GM18858 (cell line): ENCODE data around the gene TRPM5.
"Not testable (repeated sequence)": the region's sequence is repeated elsewhere in the genome, so short reads cannot be mapped to it uniquely, and the experiment has no call there.

ENCODE experiments used
- ATAC-seq: cut with Tn5 transposase; IDR thresholded peaks from one replicate; pipeline ENCODE4 v1.9.1; 2021; ENCODE audit not compliant: unreplicated experiment

TRPM5 gene, protein sequence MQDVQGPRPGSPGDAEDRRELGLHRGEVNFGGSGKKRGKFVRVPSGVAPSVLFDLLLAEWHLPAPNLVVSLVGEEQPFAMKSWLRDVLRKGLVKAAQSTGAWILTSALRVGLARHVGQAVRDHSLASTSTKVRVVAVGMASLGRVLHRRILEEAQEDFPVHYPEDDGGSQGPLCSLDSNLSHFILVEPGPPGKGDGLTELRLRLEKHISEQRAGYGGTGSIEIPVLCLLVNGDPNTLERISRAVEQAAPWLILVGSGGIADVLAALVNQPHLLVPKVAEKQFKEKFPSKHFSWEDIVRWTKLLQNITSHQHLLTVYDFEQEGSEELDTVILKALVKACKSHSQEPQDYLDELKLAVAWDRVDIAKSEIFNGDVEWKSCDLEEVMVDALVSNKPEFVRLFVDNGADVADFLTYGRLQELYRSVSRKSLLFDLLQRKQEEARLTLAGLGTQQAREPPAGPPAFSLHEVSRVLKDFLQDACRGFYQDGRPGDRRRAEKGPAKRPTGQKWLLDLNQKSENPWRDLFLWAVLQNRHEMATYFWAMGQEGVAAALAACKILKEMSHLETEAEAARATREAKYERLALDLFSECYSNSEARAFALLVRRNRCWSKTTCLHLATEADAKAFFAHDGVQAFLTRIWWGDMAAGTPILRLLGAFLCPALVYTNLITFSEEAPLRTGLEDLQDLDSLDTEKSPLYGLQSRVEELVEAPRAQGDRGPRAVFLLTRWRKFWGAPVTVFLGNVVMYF (N-terminal part only)

DNA sequence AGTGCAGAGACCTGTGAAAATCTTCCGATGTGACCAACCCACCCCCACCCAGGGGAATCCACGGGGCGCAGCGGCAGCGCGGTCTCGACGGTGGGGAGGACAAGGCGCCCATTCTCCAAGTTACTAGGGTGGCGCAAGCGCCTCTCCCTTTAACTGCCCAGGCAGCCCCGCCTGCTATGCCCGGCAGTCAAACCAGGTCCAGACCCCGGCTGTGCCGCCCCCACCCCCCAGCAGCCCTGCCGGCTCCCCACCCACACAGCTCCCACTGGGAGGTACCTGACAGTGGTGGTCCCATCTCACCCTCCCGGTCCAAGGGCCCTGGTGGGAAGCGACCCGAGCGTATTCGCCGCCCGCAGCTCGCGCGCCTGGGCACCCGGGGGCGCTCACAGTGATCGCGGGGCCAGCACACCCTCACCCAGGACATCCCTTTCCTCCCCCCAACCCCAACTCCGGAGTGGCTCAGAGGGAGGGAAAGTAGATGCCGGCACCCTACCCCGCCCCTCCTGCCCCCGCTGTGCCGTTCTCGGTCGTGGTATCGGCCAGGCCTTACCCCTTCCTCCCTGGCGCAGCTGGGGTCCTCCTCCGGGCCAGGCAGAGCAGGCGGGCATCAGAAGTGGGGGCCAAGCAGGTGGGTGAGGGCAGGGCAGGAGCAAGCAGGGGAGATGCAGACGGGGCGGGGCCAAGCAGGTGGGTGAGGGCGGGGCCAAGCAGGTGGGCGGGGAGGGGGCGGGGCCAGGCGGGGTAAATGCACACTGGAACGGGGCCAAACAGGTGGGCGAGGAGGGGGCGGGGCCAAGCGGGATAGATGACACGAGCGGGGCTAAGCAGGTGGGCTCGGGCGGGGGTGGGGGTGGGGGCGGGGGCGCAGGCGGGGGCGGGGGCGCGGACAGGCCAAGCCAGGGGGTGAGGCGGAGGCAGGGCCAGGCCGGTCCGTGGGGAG lies at the start of gene TRPM5:
Gene TRPM5, minus strand, starts transcription at position 634 of the 940 bp plus-strand sequence. CDS start 21,478 bp downstream, outside the sequence.
- no peak for ATAC-seq

DNA sequence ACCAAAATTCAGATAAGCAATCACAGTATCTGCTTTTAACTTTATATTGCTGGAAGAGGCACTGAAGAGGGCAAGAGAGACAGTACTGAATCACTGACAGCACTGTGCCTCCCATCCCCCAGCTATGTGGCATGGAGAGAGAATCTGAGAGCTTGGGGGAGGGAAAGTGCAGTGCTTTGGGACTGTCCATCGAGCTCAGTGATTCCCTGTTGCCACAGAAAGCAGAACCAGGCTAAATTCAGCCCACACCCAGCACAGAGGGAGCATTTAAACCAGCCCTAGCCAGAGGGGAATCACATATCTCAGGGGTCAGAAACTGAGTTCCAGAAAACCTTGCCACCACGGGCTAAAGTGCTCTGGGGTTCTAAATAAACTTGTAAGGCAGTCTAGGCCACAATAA lies 44.8 kb upstream of the TRPM5 start:
- no peak for ATAC-seq

DNA sequence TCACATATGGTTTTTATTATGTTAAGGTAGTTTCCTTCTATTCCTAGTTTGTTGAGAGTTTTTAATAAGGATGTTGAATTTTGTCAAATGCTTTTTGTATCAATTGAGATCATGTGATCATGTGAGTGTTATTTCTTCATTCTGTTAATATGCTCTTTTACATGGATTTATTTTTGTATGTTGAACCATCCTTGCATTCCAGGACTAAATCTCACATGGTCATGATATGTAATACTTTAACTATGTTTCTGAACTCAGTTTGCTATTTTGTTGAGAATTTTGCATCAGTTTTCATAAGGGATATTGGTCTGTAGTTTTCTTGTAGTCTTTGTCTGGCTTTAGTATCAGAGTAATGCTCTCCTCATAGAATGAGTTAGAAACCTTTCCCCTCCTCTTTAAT lies 43.7 kb upstream of the TRPM5 start:
- ATAC-seq: no peak

- no peak for ATAC-seq
Observed at GRCh38 chr11:2484576-2485125, 40.3 kb upstream of the TRPM5 start.

GRCh38 chr11:2483426-2483825 lies 39.1 kb upstream of the TRPM5 start:
- no peak for ATAC-seq

GRCh38 chr11:2482745-2483144 lies 38.4 kb upstream of the TRPM5 start:
- no peak for ATAC-seq

- ATAC-seq: no peak
Observed at GRCh38 chr11:2482204-2482603, 37.9 kb upstream of the TRPM5 start.

DNA sequence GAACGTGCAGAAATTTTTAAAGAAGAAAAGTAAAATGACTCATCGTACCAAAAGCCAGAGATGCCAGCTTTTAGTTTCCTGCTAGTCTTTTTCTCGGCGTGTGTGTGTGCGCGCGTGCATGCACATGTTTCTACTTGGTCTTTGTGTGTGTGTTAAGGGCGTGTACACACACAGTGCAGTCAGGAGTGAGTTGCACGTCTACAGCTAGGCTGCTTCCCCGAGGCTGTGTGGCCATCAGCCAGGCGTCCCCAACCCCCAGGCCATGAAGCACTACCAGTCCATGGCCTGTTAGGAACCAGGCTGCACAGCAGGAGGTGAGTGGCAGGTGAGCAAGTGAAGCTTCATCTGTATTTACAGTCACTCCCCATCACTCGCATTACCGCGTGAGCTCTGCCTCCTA lies 36.9 kb upstream of the TRPM5 start:
- ATAC-seq: no peak

GRCh38 chr11:2480874-2481220 lies 36.5 kb upstream of the TRPM5 start:
- ATAC-seq: no peak

DNA sequence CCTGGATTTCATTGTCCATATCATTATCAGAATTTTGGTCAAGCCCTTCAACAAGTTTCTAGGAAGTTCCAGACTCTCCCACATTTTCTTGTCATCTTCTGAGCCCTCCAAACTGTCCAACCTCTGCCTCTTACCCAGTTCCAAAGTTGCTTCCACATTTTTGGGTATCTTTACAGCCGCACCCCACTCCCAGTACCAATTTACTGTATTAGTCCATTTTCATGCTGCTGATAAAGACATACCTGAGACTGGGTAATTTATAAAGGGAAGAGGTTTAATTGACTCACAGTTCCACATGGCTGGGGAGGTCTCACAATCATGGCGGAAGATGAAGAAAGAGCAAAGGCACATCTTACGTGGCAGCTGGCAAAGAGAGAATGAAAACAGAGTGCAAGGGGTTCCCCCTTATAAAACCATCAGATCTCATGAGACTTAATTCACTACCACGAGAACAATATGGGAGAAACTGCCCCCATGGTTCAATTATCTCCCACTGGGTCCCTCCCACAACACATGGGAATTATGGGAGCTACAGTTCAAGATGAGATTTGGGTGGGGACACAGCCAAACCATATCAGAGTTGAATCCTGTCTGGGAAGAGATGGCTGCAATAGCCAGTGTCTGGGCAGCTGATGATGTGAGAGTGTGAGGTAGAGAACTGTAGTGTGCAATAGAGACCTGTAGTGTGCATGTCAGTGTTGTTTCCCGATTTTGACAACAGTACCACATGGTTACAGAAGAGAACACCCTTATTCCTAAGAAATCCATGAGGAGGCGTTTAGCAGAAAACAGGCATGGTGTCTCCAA lies 36.0 kb upstream of the TRPM5 start:
- ATAC-seq: not testable (repeated sequence)

DNA sequence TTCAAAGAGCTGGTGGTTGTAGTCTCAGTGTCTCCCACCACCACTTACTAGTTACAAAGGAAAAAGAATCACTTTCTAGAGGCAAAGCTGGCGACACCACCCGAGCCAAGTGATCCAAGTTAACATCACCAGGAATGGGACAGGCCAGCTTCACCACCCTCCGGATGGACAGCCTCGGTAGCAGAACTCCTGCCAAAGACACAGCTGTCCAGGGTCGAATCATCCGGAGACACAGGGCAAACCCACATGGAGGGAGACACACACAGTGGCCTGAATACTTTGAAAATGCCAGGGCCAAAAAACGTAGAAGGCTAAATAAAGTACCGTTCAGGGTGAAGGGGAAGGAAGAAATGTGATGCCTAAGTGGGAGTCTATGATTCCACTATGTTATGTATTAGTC lies 33.6 kb upstream of the TRPM5 start:
- ATAC-seq: no peak

GRCh38 chr11:2477254-2477653 lies 32.9 kb upstream of the TRPM5 start:
- ATAC-seq: no peak

DNA sequence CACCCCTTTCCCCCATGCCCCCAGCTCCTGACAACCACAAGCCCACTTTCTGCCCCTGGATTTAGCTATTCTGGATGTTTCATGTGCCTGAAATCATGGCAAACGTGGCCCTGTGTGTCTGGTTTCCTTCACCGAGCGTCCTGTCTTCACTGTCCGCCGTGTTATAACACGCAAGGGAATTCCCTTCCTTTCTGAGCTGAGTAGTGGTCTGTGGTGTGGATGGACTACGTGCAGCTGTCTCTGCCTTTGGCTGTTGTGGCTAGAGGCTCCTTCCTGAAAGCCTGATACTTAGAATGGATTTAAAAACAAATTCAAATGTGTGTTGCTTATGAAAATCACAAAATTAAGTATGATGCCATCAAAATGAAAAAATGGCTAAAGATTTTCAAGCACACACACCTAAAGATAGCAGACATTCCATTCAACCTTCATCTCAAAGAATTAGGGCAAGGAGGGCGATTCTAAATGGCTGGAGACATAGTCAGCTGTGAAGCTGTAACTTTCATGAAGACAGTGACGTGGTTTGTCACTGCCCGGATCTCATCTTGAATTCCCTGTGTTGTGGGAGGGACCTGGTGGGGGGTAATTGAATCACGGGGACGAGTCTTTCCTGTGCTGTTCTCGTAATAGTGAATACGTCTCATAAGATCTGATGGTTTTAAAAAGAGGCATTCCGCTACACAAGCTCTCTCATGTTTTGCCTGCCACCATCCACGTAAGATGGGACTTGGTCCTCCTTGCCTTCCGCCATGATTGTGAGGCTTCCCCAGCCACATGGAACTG lies 31.0 kb upstream of the TRPM5 start:
- ATAC-seq: no peak

GRCh38 chr11:2474059-2474901 lies 30.0 kb upstream of the TRPM5 start:
- ATAC-seq: no peak

GRCh38 chr11:2473361-2474058 lies 29.2 kb upstream of the TRPM5 start:
- no peak for ATAC-seq

DNA sequence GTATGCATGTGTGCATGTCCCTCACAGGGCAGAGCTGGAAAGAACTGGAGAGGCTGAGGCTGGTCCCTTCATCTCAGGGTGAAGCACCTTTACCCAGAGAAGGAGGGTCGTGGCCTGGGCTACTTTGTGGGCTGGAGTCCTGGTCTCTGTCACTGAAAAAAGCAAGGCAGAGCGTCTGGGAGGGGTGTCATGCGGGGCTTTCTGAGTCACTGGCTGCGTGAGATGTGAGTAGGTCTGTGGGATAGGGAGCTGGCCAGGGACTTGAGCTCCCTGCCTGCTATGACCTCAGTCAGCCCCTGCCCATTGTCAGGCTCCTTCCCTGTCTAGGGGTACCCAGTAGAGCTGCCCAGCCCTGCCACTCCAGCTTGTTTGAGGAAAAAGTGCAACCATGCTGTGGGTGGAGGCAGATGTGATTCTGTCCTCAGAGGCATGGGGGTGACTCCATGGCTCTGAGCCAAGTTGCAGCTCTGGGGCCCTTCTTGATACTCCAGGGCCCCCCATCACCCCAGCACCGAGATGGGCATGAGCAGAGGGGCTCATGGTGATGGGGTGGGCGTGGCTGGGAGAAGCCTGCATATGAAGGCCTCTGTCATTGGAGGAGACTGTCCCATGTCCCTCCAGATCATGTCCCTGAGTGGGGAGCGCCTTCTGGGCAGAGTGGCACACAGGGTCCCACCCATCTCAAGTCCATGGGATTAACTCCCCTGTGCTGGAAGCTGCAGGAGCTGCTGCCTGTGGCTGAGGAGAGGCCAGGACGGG lies 28.3 kb upstream of the TRPM5 start:
- ATAC-seq: no peak

DNA sequence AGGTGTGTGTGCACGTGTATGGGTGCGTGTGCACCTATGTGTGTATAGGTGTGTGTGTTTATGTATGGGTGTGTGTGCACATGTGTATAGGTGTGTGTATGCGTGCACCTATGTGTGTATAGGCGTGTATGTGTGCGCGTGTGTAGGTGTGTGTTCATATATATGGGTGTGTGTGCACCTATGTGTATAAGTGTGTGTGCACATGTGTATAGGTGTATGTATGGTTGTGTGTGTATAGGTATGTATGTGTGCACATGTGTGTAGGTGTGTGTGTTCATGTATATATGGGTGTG lies 27.4 kb upstream of the TRPM5 start:
- ATAC-seq: no peak
